Stomach (tissue), 4 donors: Measurements from ENCODE around the gene BCAR3.

Source experiments
- CTCF ChIP-seq, 7 experiments: fragments of 450-650 bp in 4 of 7; fragments of 200-600 bp in 3 of 7; sonication (generic) in 3 of 7; IDR thresholded peaks; one replicate each; pipeline ENCODE4 v1.5.1; 2016 to 2019; ENCODE audit warnings: antibody characterized with exemption in 7 of 7, control low read depth in 2 of 7, mild to moderate bottlenecking in 1 of 7
- EP300 ChIP-seq: sonication (generic); formaldehyde crosslinking; IDR thresholded peaks from one replicate; pipeline ENCODE4 v1.6.1; 2017; ENCODE audit warnings: antibody characterized with exemption
- POLR2AphosphoS5 ChIP-seq, 3 donors: sonication (generic); formaldehyde crosslinking; IDR thresholded peaks; one replicate each; pipeline ENCODE4 v1.6.1; 2016; ENCODE audit warnings: antibody characterized with exemption in 3 of 3

GRCh38 chr1:93526431-93526830 lies 155.2 kb downstream of the BCAR3 start:
- TF ChIP-seq CTCF (IDR thresholded peaks at IDR 0.05), result no peak
- no peak for TF ChIP-seq POLR2AphosphoS5 (IDR thresholded peaks at IDR 0.05)
- no peak for TF ChIP-seq EP300
